H1 (cell line): ENCODE measurements around the gene NXN. TPM values are rescaled to one million over a fixed set of nuclear protein-coding genes. Genes with fewer than 3 reads are reported as not detected.
"Not testable (repeated sequence)": the region's sequence is repeated elsewhere in the genome, so short reads cannot be mapped to it uniquely, and the experiment has no call there.

ENCODE experiments used
- CTCF ChIA-PET: fragments of 300-600 bp; sonication (Branson Sonifier 250); formaldehyde crosslinking; loops from one replicate; lab custom pipeline; 2021; ENCODE audit not compliant: partially characterized antibody; lab: Charles Lee
- POLR2A ChIA-PET: fragments of 300-600 bp; sonication (Branson Sonifier 250); formaldehyde crosslinking; loops from one replicate; lab custom pipeline; 2021; ENCODE audit warnings: inconsistent platforms; ENCODE audit not compliant: partially characterized antibody; lab: Charles Lee
- DNase-seq, 2 experiments: peaks; one replicate each; pipeline versions ENCODE4 v3.0.0 to v3.0.0-alpha.2; 2010 to 2022; ENCODE audit warnings: low spot score in 2 of 2, low read depth in 1 of 2, mixed read lengths in 1 of 2
- FAIRE-seq: peaks from 2 replicates; lab custom pipeline; 2011; peaks lifted over from hg19 to GRCh38; lab: Jason Lieb, UNC
- H2AFZ ChIP-seq: 2 replicates; pipeline ENCODE4 v1.8.1; 2012; ENCODE audit warnings: low read length, inconsistent platforms
- H2AK5ac ChIP-seq: 2 replicates; pipeline ENCODE4 v1.6.1; 2013; ENCODE audit warnings: low read depth, low read length
- H2BK120ac ChIP-seq: replicated peaks from 2 replicates; pipeline ENCODE3; 2013; ENCODE audit warnings: low read depth, low read length, inconsistent platforms
- H2BK12ac ChIP-seq: 2 replicates; pipeline ENCODE4 v1.6.1; 2013; ENCODE audit warnings: low read depth, low read length
- H2BK15ac ChIP-seq: 2 replicates; pipeline ENCODE4 v1.6.1; 2013; ENCODE audit warnings: low read length
- H2BK20ac ChIP-seq: 2 replicates; pipeline ENCODE4 v1.6.1; 2013; ENCODE audit warnings: low read length
- H2BK5ac ChIP-seq: 2 replicates; pipeline ENCODE4 v1.6.1; 2013; ENCODE audit warnings: low read depth, low read length
- H3K14ac ChIP-seq: 2 replicates; pipeline ENCODE4 v1.6.1; 2013; ENCODE audit warnings: inconsistent platforms; ENCODE audit not compliant: insufficient read length
- H3K18ac ChIP-seq: 2 replicates; pipeline ENCODE4 v1.6.1; 2013; ENCODE audit warnings: low read length; ENCODE audit errors: extremely low read depth
- H3K23ac ChIP-seq: 2 replicates; pipeline ENCODE4 v1.6.1; 2013; ENCODE audit warnings: inconsistent platforms; ENCODE audit not compliant: insufficient read length
- H3K23me2 ChIP-seq: 2 replicates; pipeline ENCODE4 v1.6.1; 2013; ENCODE audit warnings: low read depth, low read length
- H3K27ac ChIP-seq: 2 replicates; pipeline ENCODE4 v1.6.1; 2011; ENCODE audit warnings: low read depth, low read length, inconsistent platforms
- H3K27me3 ChIP-seq, 4 experiments: replicated peaks in 1 of 4; 1 replicate in 1 of 4; 2 replicates in 3 of 4; pipeline versions ENCODE4 v1.6.1 to v1.8.1; 2011 to 2013; ENCODE audit warnings: low read length in 3 of 4, mild to moderate bottlenecking in 3 of 4, inconsistent platforms in 2 of 4, mixed read lengths in 2 of 4, moderate library complexity in 1 of 4; ENCODE audit not compliant: control insufficient read depth in 3 of 4, insufficient read depth in 3 of 4; ENCODE audit errors: extremely low read depth in 1 of 4
- H3K36me3 ChIP-seq, 4 experiments: 2 replicates each; pipeline versions ENCODE4 v1.6.1 to v1.8.1; 2011 to 2013; ENCODE audit warnings: mild to moderate bottlenecking in 4 of 4, low read length in 3 of 4, moderate library complexity in 2 of 4, control low read depth in 1 of 4, inconsistent platforms in 1 of 4; ENCODE audit not compliant: insufficient read depth in 4 of 4, control insufficient read depth in 2 of 4
- H3K4ac ChIP-seq: replicated peaks from 2 replicates; pipeline ENCODE3; 2013; ENCODE audit warnings: low read length, low read depth, mixed read lengths, inconsistent platforms; ENCODE audit not compliant: insufficient read length
- H3K4me1 ChIP-seq, 4 experiments: replicated peaks in 1 of 4; 1 replicate in 1 of 4; 2 replicates in 3 of 4; pipeline versions ENCODE4 v1.6.1 to v1.8.1; 2011 to 2013; ENCODE audit warnings: low read length in 3 of 4, inconsistent platforms in 2 of 4, mixed read lengths in 1 of 4; ENCODE audit not compliant: insufficient read depth in 4 of 4, control insufficient read depth in 3 of 4
- H3K4me2 ChIP-seq, 2 experiments: 2 replicates each; pipeline versions ENCODE4 v1.6.1 to v1.8.1; 2011 to 2013; ENCODE audit warnings: low read depth in 2 of 2, low read length in 2 of 2, control low read depth in 1 of 2, inconsistent platforms in 1 of 2, mild to moderate bottlenecking in 1 of 2; ENCODE audit not compliant: insufficient read depth in 1 of 2
- H3K4me3 ChIP-seq, 4 experiments: fragments of 200-600, 300-600 bp in 1 of 4; sonication (generic), shearing (Covaris generic), sonication (Bioruptor Twin) in 1 of 4; 2 replicates each; pipeline versions ENCODE4 v1.5.1 to v1.8.1; 2011 to 2016; ENCODE audit warnings: low read length in 4 of 4, low read depth in 3 of 4, control low read depth in 2 of 4, inconsistent platforms in 2 of 4, mild to moderate bottlenecking in 2 of 4, mixed read lengths in 1 of 4, moderate library complexity in 1 of 4; ENCODE audit not compliant: insufficient read depth in 2 of 4; ENCODE audit errors: extremely low read depth in 1 of 4
- H3K56ac ChIP-seq: replicated peaks from 2 replicates; pipeline ENCODE3; 2013; ENCODE audit warnings: low read depth, mild to moderate bottlenecking, mixed read lengths, low read length, inconsistent platforms; ENCODE audit not compliant: insufficient read length
- H3K79me1 ChIP-seq: 2 replicates; pipeline ENCODE4 v1.6.1; 2013; ENCODE audit warnings: low read depth, low read length, control low read depth
- H3K79me2 ChIP-seq, 2 experiments: 2 replicates each; pipeline versions ENCODE4 v1.6.1 to v1.8.1; 2012 to 2013; ENCODE audit warnings: low read length in 2 of 2, mild to moderate bottlenecking in 2 of 2, inconsistent platforms in 1 of 2; ENCODE audit not compliant: insufficient read depth in 2 of 2, control insufficient read depth in 1 of 2
- H3K9ac ChIP-seq, 4 experiments: replicated peaks in 1 of 4; 1 replicate in 1 of 4; 2 replicates in 3 of 4; pipeline versions ENCODE4 v1.6.1 to v1.8.1; 2011 to 2013; ENCODE audit warnings: low read depth in 3 of 4, low read length in 3 of 4, control low read depth in 2 of 4, mild to moderate bottlenecking in 2 of 4, moderate library complexity in 2 of 4, inconsistent platforms in 1 of 4; ENCODE audit errors: extremely low read depth in 1 of 4
- H3K9me3 ChIP-seq, 2 experiments: 2 replicates each; pipeline versions ENCODE4 v1.6.1 to v1.8.1; 2012 to 2013; ENCODE audit warnings: mild to moderate bottlenecking in 2 of 2, moderate library complexity in 2 of 2, control low read depth in 1 of 2, inconsistent platforms in 1 of 2, low read depth in 1 of 2, low read length in 1 of 2, mixed read lengths in 1 of 2; ENCODE audit not compliant: insufficient read depth in 2 of 2
- H4K20me1 ChIP-seq, 2 experiments: replicated peaks in 1 of 2; 2 replicates each; pipeline versions ENCODE3 to v1.8.1; 2011 to 2013; ENCODE audit warnings: inconsistent platforms in 2 of 2, low read length in 2 of 2, mild to moderate bottlenecking in 1 of 2; ENCODE audit not compliant: insufficient read depth in 2 of 2, control insufficient read depth in 1 of 2
- H4K5ac ChIP-seq: 2 replicates; pipeline ENCODE4 v1.6.1; 2013; ENCODE audit warnings: low read length, low read depth, mixed read lengths, inconsistent platforms; ENCODE audit not compliant: insufficient read length
- H4K8ac ChIP-seq: 2 replicates; pipeline ENCODE4 v1.8.0; 2013; ENCODE audit warnings: mild to moderate bottlenecking, moderate library complexity, low read length, inconsistent platforms; ENCODE audit not compliant: insufficient read depth; ENCODE audit errors: extremely low read depth
- H4K91ac ChIP-seq: replicated peaks from 2 replicates; pipeline ENCODE3; 2013; ENCODE audit warnings: low read length, mixed read lengths, inconsistent platforms; ENCODE audit not compliant: insufficient read length
- KDM5A ChIP-seq: fragments of 200-600 bp; IDR thresholded peaks from 2 replicates; pipeline ENCODE4 v1.7.1; 2012; ENCODE audit warnings: mild to moderate bottlenecking, low read length, inconsistent platforms, mixed read lengths
- MAFK ChIP-seq: IDR thresholded peaks from 2 replicates; pipeline ENCODE4 v1.6.1; 2012; ENCODE audit warnings: low read depth, mild to moderate bottlenecking, improper control_type of control experiment, low read length
- WGBS, 2 experiments: shearing (Covaris generic) in 1 of 2; methylation state at CpG; one replicate each; pipeline versions ENCODE4 v1.1.6 to v1.1.7; 2013 to 2015; ENCODE audit warnings: low lambda C conversion rate in 2 of 2, mixed read lengths in 2 of 2, inconsistent platforms in 1 of 2, low coverage in 1 of 2, missing lambda C conversion rate in 1 of 2; ENCODE audit not compliant: insufficient replicate concordance in 2 of 2, insufficient coverage in 1 of 2, insufficient read length in 1 of 2; ENCODE audit errors: extremely low coverage in 1 of 2, missing lambda C conversion rate in 1 of 2; 5-methylcytosine and 5-hydroxymethylcytosine counted together
- polyA plus RNA-seq, 7 experiments: library from polyadenylated mRNA; depleted of rRNA in 3 of 7; stranded (reverse) in 5 of 7; unstranded in 2 of 7; fragments of >200 nt in 5 of 7; fragments of 200-250 nt in 2 of 7; gene quantifications; 1 replicate in 5 of 7; 2 replicates in 1 of 7; 4 replicates in 1 of 7; pipeline versions ENCODE4 v1.2.1 to v1.2.3, GENCODE V29; 2011 to 2013; ENCODE audit warnings: missing spikeins in 2 of 7, mixed read lengths in 2 of 7
- total RNA-seq: library from RNA; stranded (reverse); fragmentation: NEBNext Ultra II Directional; extraction: Animal tissue kit (Norgen Biotek cat#: 25700); gene quantifications from 2 replicates; pipeline ENCODE4 v1.2.1, GENCODE V29; 2021

Gene NXN
- total and polyA plus RNA-seq, 2 of the 8 experiments (the other 6 are each of a cell fraction or from before 2014, with no cell fraction given) = 94.1 to 107 TPM

DNA sequence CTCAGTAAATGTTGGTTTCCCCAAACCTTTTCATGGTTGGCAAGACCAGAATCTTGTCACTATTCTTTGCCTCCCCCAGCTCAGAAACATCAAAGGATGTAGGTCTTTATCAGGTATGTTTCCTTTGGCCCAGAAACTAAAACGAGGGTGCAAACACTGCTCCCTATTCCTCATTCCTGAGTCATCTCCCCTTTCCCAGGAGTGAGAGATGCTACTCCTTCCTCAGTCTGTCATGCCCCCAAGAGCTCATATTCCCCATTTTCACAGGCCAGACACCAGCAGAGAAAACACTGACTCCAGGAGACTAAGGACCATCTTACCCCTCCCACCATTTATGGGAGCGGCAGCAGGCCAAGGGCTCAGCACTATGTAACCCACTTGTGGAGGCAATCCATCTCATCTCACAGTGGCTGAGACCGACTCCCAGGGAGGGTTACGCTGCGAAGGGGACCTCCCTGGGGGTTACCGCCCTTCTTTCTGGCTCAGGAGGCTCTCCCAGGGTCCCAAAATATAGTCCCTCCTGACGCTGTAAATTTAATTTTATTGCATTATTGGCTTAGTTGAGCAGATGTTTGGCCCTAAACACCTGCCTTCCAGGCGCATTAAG is 229.0 kb downstream of the NXN start (continued):
- TF ChIP-seq KDM5A (no peak), MAFK (no peak)

DNA sequence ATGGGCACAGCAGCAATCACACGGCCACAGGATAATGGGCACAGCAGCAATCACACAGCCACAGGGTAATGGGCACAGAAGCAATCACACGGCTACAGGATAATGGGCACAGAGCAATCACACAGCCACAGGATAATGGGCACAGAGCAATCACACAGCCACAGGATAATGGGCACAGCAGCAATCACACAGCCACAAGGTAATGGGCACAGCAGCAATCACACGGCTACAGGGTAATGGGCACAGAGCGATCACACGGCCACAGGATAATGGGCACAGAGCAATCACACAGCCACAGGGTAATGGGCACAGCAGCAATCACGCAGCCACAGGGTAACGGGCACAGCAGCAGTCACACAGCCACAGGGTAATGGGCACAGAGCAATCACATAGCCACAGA is 230.2 kb downstream of the NXN start:
- not testable (repeated sequence) for H3K27me3 ChIP-seq, H4K91ac ChIP-seq, H3K27ac ChIP-seq, H4K8ac ChIP-seq, H2BK5ac ChIP-seq, H3K18ac ChIP-seq, H3K23ac ChIP-seq, H3K56ac ChIP-seq, DNase-seq, H2AK5ac ChIP-seq, H3K4me2 ChIP-seq, H4K5ac ChIP-seq, H3K9me3 ChIP-seq, H2BK15ac ChIP-seq, H2BK120ac ChIP-seq, H2AFZ ChIP-seq, H2BK12ac ChIP-seq, H3K4ac ChIP-seq, H3K14ac ChIP-seq, H3K9ac ChIP-seq, H3K4me3 ChIP-seq, H2BK20ac ChIP-seq, FAIRE-seq
- Histone ChIP-seq H3K79me2 (peaks cover 3 to 47% of the 10 kb centered on the region in 2 experiments; a peak in 3 of 4 replicates), H3K4me1 (peaks cover 2 to 11% (median 6%) of the 10 kb centered on the region in 4 experiments; a peak in 6 of 7 replicates), H3K36me3 (peaks cover 26 to 48% (median 36%) of the 10 kb centered on the region in 4 experiments), H3K23me2 (peaks cover 11% of the 10 kb centered on the region), H3K79me1 (peaks cover 22% of the 10 kb centered on the region), H4K20me1 (peaks cover 3 to 28% of the 10 kb centered on the region in 2 experiments)
- CTCF ChIA-PET = interaction anchor here (2.2 kb wide), 1 partner anchor 247 kb away, joined by 6 read pairs; the partner anchor contains the start of gene TIMM22
- WGBS, 2 experiments = 76% methylated on average over 7 of the region's 7 CpGs; no CpG with 5 or more reads in 1 of the 2 experiments
- POLR2A ChIA-PET = interaction anchor here (5.1 kb wide), 1 partner anchor 12 kb away, joined by 44 read pairs; no protein-coding TSS in a partner anchor
